CD4-positive, alpha-beta memory T cell (primary cell): ENCODE measurements around the gene MESP2. TPM values are rescaled to one million over a fixed set of nuclear protein-coding genes. Genes with fewer than 3 reads are reported as not detected.

Experiments used
- CTCF ChIA-PET: fragments of 350-600 bp; sonication (Branson Sonifier 250); formaldehyde crosslinking; loops from one replicate; lab custom pipeline; 2021; ENCODE audit warnings: inconsistent platforms; ENCODE audit not compliant: partially characterized antibody; lab: Charles Lee
- POLR2A ChIA-PET: fragments of 350-600 bp; sonication (Branson Sonifier 250); formaldehyde crosslinking; loops from one replicate; lab custom pipeline; 2021; ENCODE audit not compliant: partially characterized antibody; lab: Charles Lee
- DNase-seq, 5 donors: peaks; one replicate each; pipeline versions ENCODE4 v3.0.0 to v3.0.0-alpha.2; 2020 to 2022; ENCODE audit warnings: mixed read lengths in 1 of 5
- H3K27ac ChIP-seq: one replicate; pipeline ENCODE4 v1.7.0; 2013; ENCODE audit warnings: low read depth, low read length
- H3K27me3 ChIP-seq: 2 replicates; pipeline ENCODE4 v1.7.0; 2013; ENCODE audit warnings: mild to moderate bottlenecking, low read length, moderate library complexity; ENCODE audit not compliant: insufficient read depth
- H3K36me3 ChIP-seq: 2 replicates; pipeline ENCODE4 v1.7.0; 2013; ENCODE audit warnings: mild to moderate bottlenecking, low read length, moderate library complexity; ENCODE audit not compliant: insufficient read depth
- H3K4me1 ChIP-seq: 2 replicates; pipeline ENCODE4 v1.7.0; 2013; ENCODE audit warnings: mild to moderate bottlenecking, low read length, moderate library complexity; ENCODE audit not compliant: insufficient read depth
- H3K4me3 ChIP-seq, 2 donors: one replicate each; pipeline ENCODE4 v1.7.0; 2013; ENCODE audit warnings: low read length in 2 of 2, mild to moderate bottlenecking in 1 of 2
- H3K9me3 ChIP-seq, 2 donors: one replicate each; pipeline ENCODE4 v1.7.0; 2013; ENCODE audit warnings: low read length in 2 of 2, control low read depth in 1 of 2; ENCODE audit not compliant: control insufficient read depth in 1 of 2
- H3K27ac Mint-ChIP-seq, 7 donors: one replicate each; pipeline ENCODE4 v1.8.0; 2020 to 2021; ENCODE audit warnings: mixed read lengths in 7 of 7, mild to moderate bottlenecking in 6 of 7, inconsistent platforms in 3 of 7, moderate library complexity in 3 of 7
- H3K27me3 Mint-ChIP-seq, 2 donors: one replicate each; pipeline ENCODE4 v1.8.0; 2020 to 2021; ENCODE audit warnings: mixed read lengths in 2 of 2
- H3K36me3 Mint-ChIP-seq, 2 donors: one replicate each; pipeline ENCODE4 v1.8.0; 2020 to 2021; ENCODE audit warnings: mixed read lengths in 2 of 2, inconsistent platforms in 1 of 2, mild to moderate bottlenecking in 1 of 2
- H3K4me1 Mint-ChIP-seq, 4 donors: one replicate each; pipeline ENCODE4 v1.8.0; 2020 to 2021; ENCODE audit warnings: mixed read lengths in 4 of 4, mild to moderate bottlenecking in 1 of 4
- H3K4me3 Mint-ChIP-seq, 8 donors: one replicate each; pipeline ENCODE4 v1.8.0; 2020 to 2021; ENCODE audit warnings: mixed read lengths in 8 of 8, mild to moderate bottlenecking in 7 of 8, moderate library complexity in 6 of 8, inconsistent platforms in 3 of 8
- H3K9me3 Mint-ChIP-seq, 8 donors: one replicate each; pipeline ENCODE4 v1.8.0; 2020 to 2021; ENCODE audit warnings: mixed read lengths in 8 of 8, mild to moderate bottlenecking in 5 of 8, inconsistent platforms in 3 of 8, moderate library complexity in 1 of 8
- intact Hi-C: fragments of 100-400 bp; cut with micrococcal nuclease; formaldehyde crosslinking; loops from one replicate; pipeline ENCODE4 v1.15.1; 2023
- polyA plus RNA-seq, 2 donors: library from polyadenylated mRNA; unstranded; fragments of 300-500 nt; fragmentation: Illumina TruSeq; gene quantifications; one replicate each; pipeline ENCODE4 v1.2.3, GENCODE V29; 2021
- total RNA-seq, 2 experiments: library from RNA; stranded (reverse); gene quantifications; one replicate each; pipeline ENCODE4 v1.2.3, GENCODE V29; 2021

MESP2 gene
- total and polyA plus RNA-seq, 4 experiments from 2014 or later = not detected

GRCh38 chr15:89755701-89756100 lies 20.4 kb upstream of the MESP2 start:
- H3K9me3 Mint-ChIP-seq = no peaks in the 10 kb centered on the region
- no peaks in the 10 kb centered on the region for H3K36me3 ChIP-seq
- peaks cover 5% of the 10 kb centered on the region for H3K4me1 ChIP-seq
- intact Hi-C loops = no loop called here
- no peak overlapping the region for H3K27ac ChIP-seq
- H3K27me3 ChIP-seq = no peaks in the 10 kb centered on the region
- CTCF ChIA-PET = interaction anchor here (0.9 to 1.9 kb wide), 2 partner anchors 9 to 119 kb away, joined by 4 to 11 read pairs; no protein-coding TSS in a partner anchor
- H3K4me3 ChIP-seq = no peak overlapping the region
- no peak overlapping the region for H3K4me3 Mint-ChIP-seq
- no peak for DNase-seq
- H3K9me3 ChIP-seq = no peaks in the 10 kb centered on the region
- no peak overlapping the region for H3K27ac Mint-ChIP-seq
- H3K36me3 Mint-ChIP-seq = no peaks in the 10 kb centered on the region
- POLR2A ChIA-PET = no interaction called here
- H3K4me1 Mint-ChIP-seq = no peaks in the 10 kb centered on the region
- H3K27me3 Mint-ChIP-seq = peaks cover 0 to 19% of the 10 kb centered on the region in 2 donors

- no peak for DNase-seq
- Mint-ChIP-seq H3K4me1 (no peaks in the 10 kb centered on the region), H3K27ac (no peak overlapping the region), H3K9me3 (no peaks in the 10 kb centered on the region), H3K4me3 (no peak overlapping the region), H3K36me3 (no peaks in the 10 kb centered on the region), H3K27me3 (peaks cover 0 to 21% of the 10 kb centered on the region in 2 donors)
- no peak overlapping the region for H3K27ac ChIP-seq
- H3K27me3 ChIP-seq = no peaks in the 10 kb centered on the region
- H3K4me1 ChIP-seq = no peaks in the 10 kb centered on the region
- no peak overlapping the region for H3K4me3 ChIP-seq
- H3K36me3 ChIP-seq = no peaks in the 10 kb centered on the region
- POLR2A ChIA-PET = no interaction called here
- H3K9me3 ChIP-seq = no peaks in the 10 kb centered on the region
- CTCF ChIA-PET = no interaction called here
- intact Hi-C loops = no loop called here
Measured at GRCh38 chr15:89756897-89757296, 19.2 kb upstream of the MESP2 start.

- CTCF ChIA-PET = no interaction called here
- Histone ChIP-seq H3K9me3 (no peaks in the 10 kb centered on the region), H3K4me3 (no peak overlapping the region), H3K36me3 (no peaks in the 10 kb centered on the region), H3K27ac (no peak overlapping the region), H3K4me1 (no peaks in the 10 kb centered on the region), H3K27me3 (no peaks in the 10 kb centered on the region)
- H3K36me3 Mint-ChIP-seq = no peaks in the 10 kb centered on the region
- POLR2A ChIA-PET = no interaction called here
- H3K4me1 Mint-ChIP-seq = no peaks in the 10 kb centered on the region
- no peak overlapping the region for H3K4me3 Mint-ChIP-seq
- peaks cover 0 to 17% of the 10 kb centered on the region in 2 donors for H3K27me3 Mint-ChIP-seq
- no peaks in the 10 kb centered on the region for H3K9me3 Mint-ChIP-seq
- H3K27ac Mint-ChIP-seq = no peak overlapping the region
- intact Hi-C loops = no loop called here
- DNase-seq = no peak
Measured at GRCh38 chr15:89758283-89758682, 17.8 kb upstream of the MESP2 start.

GRCh38 chr15:89758981-89759380 lies 17.2 kb upstream of the MESP2 start:
- H3K27me3 Mint-ChIP-seq = peaks cover 0 to 16% of the 10 kb centered on the region in 2 donors
- no peak overlapping the region for H3K27ac Mint-ChIP-seq
- no peaks in the 10 kb centered on the region for H3K4me1 ChIP-seq
- no peak overlapping the region for H3K4me3 ChIP-seq
- no peaks in the 10 kb centered on the region for H3K27me3 ChIP-seq
- ChIA-PET POLR2A (no interaction called here), CTCF (interaction anchor here (2.5 kb wide), 1 partner anchor 19 kb away, joined by 7 read pairs; no protein-coding TSS in a partner anchor)
- no peaks in the 10 kb centered on the region for H3K9me3 ChIP-seq
- H3K36me3 Mint-ChIP-seq = no peaks in the 10 kb centered on the region
- DNase-seq = no peak
- no peak overlapping the region for H3K27ac ChIP-seq
- intact Hi-C loops = no loop called here
- no peaks in the 10 kb centered on the region for H3K36me3 ChIP-seq
- H3K4me3 Mint-ChIP-seq = no peak overlapping the region
- no peaks in the 10 kb centered on the region for H3K4me1 Mint-ChIP-seq
- no peaks in the 10 kb centered on the region for H3K9me3 Mint-ChIP-seq

GRCh38 chr15:89759835-89760234 lies 16.3 kb upstream of the MESP2 start:
- POLR2A ChIA-PET = no interaction called here
- H3K4me1 Mint-ChIP-seq = no peaks in the 10 kb centered on the region
- no peak overlapping the region for H3K4me3 Mint-ChIP-seq
- Histone ChIP-seq H3K4me3 (no peak overlapping the region), H3K36me3 (no peaks in the 10 kb centered on the region), H3K27me3 (no peaks in the 10 kb centered on the region), H3K4me1 (no peaks in the 10 kb centered on the region), H3K9me3 (no peaks in the 10 kb centered on the region), H3K27ac (no peak overlapping the region)
- CTCF ChIA-PET = interaction anchor here (1.0 to 3.5 kb wide), 6 partner anchors 19 to 461 kb away, joined by 3 to 33 read pairs (median 8); no protein-coding TSS in a partner anchor
- H3K27ac Mint-ChIP-seq = peak overlapping the region in 2 of 7 donors; percentile 68 to 80
- H3K36me3 Mint-ChIP-seq = no peaks in the 10 kb centered on the region
- no peaks in the 10 kb centered on the region for H3K9me3 Mint-ChIP-seq
- intact Hi-C loops = loop anchor here (2.0 to 5.0 kb wide), 2 partner anchors 311 to 327 kb away; no protein-coding TSS in a partner anchor
- peaks cover 0 to 16% of the 10 kb centered on the region in 2 donors for H3K27me3 Mint-ChIP-seq
- no peak for DNase-seq

- H3K36me3 ChIP-seq = no peaks in the 10 kb centered on the region
Measured at GRCh38 chr15:89760303-89761008, 15.7 kb upstream of the MESP2 start.

GRCh38 chr15:89761009-89761831 lies 14.9 kb upstream of the MESP2 start:
- Histone ChIP-seq H3K4me3 (no peak overlapping the region), H3K9me3 (no peaks in the 10 kb centered on the region), H3K36me3 (no peaks in the 10 kb centered on the region), H3K4me1 (no peaks in the 10 kb centered on the region), H3K27ac (no peak overlapping the region), H3K27me3 (no peaks in the 10 kb centered on the region)
- peak overlapping the region in 1 of 7 donors; percentile 67 for H3K27ac Mint-ChIP-seq
- POLR2A ChIA-PET = no interaction called here
- H3K27me3 Mint-ChIP-seq = peaks cover 0 to 13% of the 10 kb centered on the region in 2 donors
- DNase-seq = no peak
- intact Hi-C loops = loop anchor here (2.0 to 5.0 kb wide), 2 partner anchors 310 to 326 kb away; no protein-coding TSS in a partner anchor
- H3K4me1 Mint-ChIP-seq = no peaks in the 10 kb centered on the region
- CTCF ChIA-PET = interaction anchor here (0.7 to 3.5 kb wide), 18 partner anchors 8 to 459 kb away, joined by 3 to 33 read pairs (median 4); no protein-coding TSS in a partner anchor
- H3K9me3 Mint-ChIP-seq = no peaks in the 10 kb centered on the region
- H3K4me3 Mint-ChIP-seq = no peak overlapping the region
- H3K36me3 Mint-ChIP-seq = no peaks in the 10 kb centered on the region

More at GRCh38 chr15:89760303-89761008, 15.7 kb upstream of the MESP2 start:
- ChIA-PET CTCF (interaction anchor here (0.9 to 3.5 kb wide), 16 partner anchors 7 to 460 kb away, joined by 3 to 33 read pairs (median 4); no protein-coding TSS in a partner anchor), POLR2A (no interaction called here)
- Mint-ChIP-seq H3K27ac (peak overlapping the region in 1 of 7 donors; percentile 68), H3K4me3 (no peak overlapping the region), H3K27me3 (peaks cover 0 to 14% of the 10 kb centered on the region in 2 donors), H3K4me1 (no peaks in the 10 kb centered on the region), H3K36me3 (no peaks in the 10 kb centered on the region), H3K9me3 (no peaks in the 10 kb centered on the region)
- peak in 4 of 5 donors; percentile 43 to 53 (median 50) for DNase-seq
- no peak overlapping the region for H3K4me3 ChIP-seq
- no peaks in the 10 kb centered on the region for H3K4me1 ChIP-seq
- no peaks in the 10 kb centered on the region for H3K9me3 ChIP-seq
- intact Hi-C loops = loop anchor here (2.0 to 5.0 kb wide), 2 partner anchors 310 to 327 kb away; no protein-coding TSS in a partner anchor
- no peaks in the 10 kb centered on the region for H3K27me3 ChIP-seq
- H3K27ac ChIP-seq = no peak overlapping the region
